ENCODE results near the gene TSPAN15.

Gene TSPAN15

GRCh38 chr10:69415951-69416350 is 35.3 kb upstream of the TSPAN15 start:
- ATAC-seq (ENCODE audit: insufficient read depth, low read depth) (no peak), DNase-seq (no peak)
- TF ChIP-seq EZH2 (IDR thresholded peaks at IDR 0.05; ENCODE audit: borderline replicate concordance, low read depth, low read length, severe bottlenecking) = no peak
- TF ChIP-seq, protein P1, sequence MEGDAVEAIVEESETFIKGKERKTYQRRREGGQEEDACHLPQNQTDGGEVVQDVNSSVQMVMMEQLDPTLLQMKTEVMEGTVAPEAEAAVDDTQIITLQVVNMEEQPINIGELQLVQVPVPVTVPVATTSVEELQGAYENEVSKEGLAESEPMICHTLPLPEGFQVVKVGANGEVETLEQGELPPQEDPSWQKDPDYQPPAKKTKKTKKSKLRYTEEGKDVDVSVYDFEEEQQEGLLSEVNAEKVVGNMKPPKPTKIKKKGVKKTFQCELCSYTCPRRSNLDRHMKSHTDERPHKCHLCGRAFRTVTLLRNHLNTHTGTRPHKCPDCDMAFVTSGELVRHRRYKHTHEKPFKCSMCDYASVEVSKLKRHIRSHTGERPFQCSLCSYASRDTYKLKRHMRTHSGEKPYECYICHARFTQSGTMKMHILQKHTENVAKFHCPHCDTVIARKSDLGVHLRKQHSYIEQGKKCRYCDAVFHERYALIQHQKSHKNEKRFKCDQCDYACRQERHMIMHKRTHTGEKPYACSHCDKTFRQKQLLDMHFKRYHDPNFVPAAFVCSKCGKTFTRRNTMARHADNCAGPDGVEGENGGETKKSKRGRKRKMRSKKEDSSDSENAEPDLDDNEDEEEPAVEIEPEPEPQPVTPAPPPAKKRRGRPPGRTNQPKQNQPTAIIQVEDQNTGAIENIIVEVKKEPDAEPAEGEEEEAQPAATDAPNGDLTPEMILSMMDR (IDR thresholded peaks at IDR 0.05; ENCODE audit: borderline replicate concordance, extremely low read depth, low read length, poor library complexity, severe bottlenecking) = no peak
- Histone ChIP-seq H3K4me2 (ENCODE audit: insufficient read depth, low read length) (no peak overlapping the region), H3K79me2 (ENCODE audit: insufficient read depth, low read length) (no peaks in the 10 kb centered on the region), H3K9me3 (ENCODE audit: insufficient read depth, low read length, severe bottlenecking) (no peaks in the 10 kb centered on the region), H2AFZ (ENCODE audit: low read depth, low read length) (no peak overlapping the region), H3K4me3 (ENCODE audit: low read depth in 1 of 2, low read length in 2 of 2) (no peak overlapping the region), H3K27ac (ENCODE audit: low read length) (no peak overlapping the region), H3K27me3 (ENCODE audit: insufficient read depth, low read length, poor library complexity) (no peaks in the 10 kb centered on the region), H3K4me1 (ENCODE audit: insufficient read depth, low read length) (no peaks in the 10 kb centered on the region), H3K9ac (ENCODE audit: low read depth, low read length) (no peak overlapping the region), H4K20me1 (ENCODE audit: insufficient read depth, low read length) (no peaks in the 10 kb centered on the region), H3K36me3 (ENCODE audit: insufficient read depth, low read length) (no peaks in the 10 kb centered on the region)

DNA sequence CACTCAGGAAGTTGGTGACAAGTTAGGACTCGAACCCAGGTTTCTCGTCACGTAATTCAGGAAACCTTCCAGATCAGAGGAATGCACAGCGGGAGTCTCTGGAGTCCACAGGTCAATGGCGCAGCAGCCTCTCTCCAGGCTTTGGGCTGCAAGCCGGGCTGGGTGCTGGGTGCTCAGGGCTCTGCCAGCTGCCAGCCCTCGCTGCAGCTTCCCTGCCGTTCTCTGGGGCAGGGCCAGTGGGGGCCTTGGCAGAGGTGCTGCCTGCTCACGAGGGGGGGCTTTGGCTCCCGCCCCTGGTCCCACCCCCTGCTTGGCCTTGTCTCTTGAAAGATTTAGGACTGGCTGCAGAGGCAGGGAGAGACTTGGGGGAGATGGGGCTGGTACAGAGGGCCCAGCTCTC is 34.6 kb upstream of the TSPAN15 start, which contains the start of gene TACR2:
Gene TACR2 (minus strand): TSS at position 224 of the 400 bp plus-strand sequence. CDS start 595 bp downstream, outside the sequence.
- Histone ChIP-seq H3K4me3 (ENCODE audit: low read depth in 1 of 2, low read length in 2 of 2) (no peak within 1 kb of the TSS), H3K79me2 (ENCODE audit: insufficient read depth, low read length) (no peaks in the 10 kb centered on the region), H3K27ac (ENCODE audit: low read length) (no peak within 1 kb of the TSS), H3K36me3 (ENCODE audit: insufficient read depth, low read length) (no peaks in the 10 kb centered on the region), H3K9ac (ENCODE audit: low read depth, low read length) (no peak within 1 kb of the TSS), H3K4me2 (ENCODE audit: insufficient read depth, low read length) (no peak within 1 kb of the TSS), H3K9me3 (ENCODE audit: insufficient read depth, low read length, severe bottlenecking) (no peaks in the 10 kb centered on the region), H3K27me3 (ENCODE audit: insufficient read depth, low read length, poor library complexity) (no peaks in the 10 kb centered on the region), H2AFZ (ENCODE audit: low read depth, low read length) (no peak within 1 kb of the TSS), H3K4me1 (ENCODE audit: insufficient read depth, low read length) (no peaks in the 10 kb centered on the region), H4K20me1 (ENCODE audit: insufficient read depth, low read length) (no peaks in the 10 kb centered on the region)
- DNase-seq (no peak), ATAC-seq (ENCODE audit: insufficient read depth, low read depth) (no peak)
- TF ChIP-seq, protein P1 (IDR thresholded peaks at IDR 0.05; ENCODE audit: borderline replicate concordance, extremely low read depth, low read length, poor library complexity, severe bottlenecking) = no peak
- TF ChIP-seq EZH2 (IDR thresholded peaks at IDR 0.05; ENCODE audit: borderline replicate concordance, low read depth, low read length, severe bottlenecking) = no peak

DNA sequence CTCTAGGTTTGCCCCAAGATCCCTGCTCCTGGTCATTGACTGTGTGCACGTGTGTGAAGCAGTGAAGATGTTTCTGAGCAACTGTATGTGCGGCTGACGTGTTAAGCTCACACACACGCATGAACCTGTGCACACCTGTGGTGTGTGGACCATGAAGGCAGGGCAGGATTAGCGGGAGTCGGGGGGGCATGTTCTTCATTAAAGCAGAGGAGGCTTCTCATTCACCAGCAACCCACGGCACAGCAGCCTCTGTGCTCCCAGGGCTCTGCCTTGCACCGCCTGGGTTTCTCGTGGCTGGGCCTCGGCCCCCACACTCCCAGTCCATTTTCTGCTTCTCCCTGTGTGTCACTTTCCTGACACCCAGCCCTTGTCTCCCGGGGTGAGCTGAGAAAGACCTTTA is 33.7 kb upstream of the TSPAN15 start:
- no peaks in the 10 kb centered on the region for H3K79me2 ChIP-seq (ENCODE audit: insufficient read depth, low read length)
- no peak overlapping the region for H3K4me3 ChIP-seq (ENCODE audit: low read depth in 1 of 2, low read length in 2 of 2)
- no peaks in the 10 kb centered on the region for H4K20me1 ChIP-seq (ENCODE audit: insufficient read depth, low read length)
- no peaks in the 10 kb centered on the region for H3K9me3 ChIP-seq (ENCODE audit: insufficient read depth, low read length, severe bottlenecking)
- no peaks in the 10 kb centered on the region for H3K36me3 ChIP-seq (ENCODE audit: insufficient read depth, low read length)
- no peaks in the 10 kb centered on the region for H3K27me3 ChIP-seq (ENCODE audit: insufficient read depth, low read length, poor library complexity)
- no peaks in the 10 kb centered on the region for H3K4me1 ChIP-seq (ENCODE audit: insufficient read depth, low read length)
- TF ChIP-seq, protein P1 (IDR thresholded peaks at IDR 0.05; ENCODE audit: borderline replicate concordance, extremely low read depth, low read length, poor library complexity, severe bottlenecking) = no peak
- TF ChIP-seq EZH2 (IDR thresholded peaks at IDR 0.05; ENCODE audit: borderline replicate concordance, low read depth, low read length, severe bottlenecking) = no peak
- H3K9ac ChIP-seq (ENCODE audit: low read depth, low read length) = no peak overlapping the region
- H3K27ac ChIP-seq (ENCODE audit: low read length) = no peak overlapping the region
- H2AFZ ChIP-seq (ENCODE audit: low read depth, low read length) = no peak overlapping the region
- ATAC-seq (ENCODE audit: insufficient read depth, low read depth) (no peak), DNase-seq (no peak)
- H3K4me2 ChIP-seq (ENCODE audit: insufficient read depth, low read length) = no peak overlapping the region

All from DND-41 (cell line).